RWPE2 (cell line): ENCODE measurements around the gene CD2AP.
"Not testable (repeated sequence)": the region's sequence is repeated elsewhere in the genome, so short reads cannot be mapped to it uniquely, and the experiment has no call there.

Source experiments
- ATAC-seq: fragments of 200-7000 bp; cut with Tn5 transposase; 3 replicates; pipeline ENCODE4 v1.9.1; 2021; ENCODE audit warnings: low read depth
- DNase-seq: peaks from one replicate; pipeline ENCODE4 v3.0.0-alpha.2; 2020; ENCODE audit warnings: low spot score
- H3K27ac ChIP-seq: fragments of 450-650 bp; 2 replicates; pipeline ENCODE4 v1.5.1; 2017; ENCODE audit warnings: mild to moderate bottlenecking; ENCODE audit not compliant: poor library complexity, severe bottlenecking
- H3K27me3 ChIP-seq: fragments of 250-450 bp; sonication (Bioruptor Pico); 2 replicates; pipeline ENCODE4 v1.5.1; 2021; ENCODE audit warnings: mild to moderate bottlenecking, moderate library complexity; ENCODE audit not compliant: insufficient read depth, poor library complexity, severe bottlenecking
- H3K36me3 ChIP-seq: fragments of 250-450 bp; sonication (Bioruptor Pico); 2 replicates; pipeline ENCODE4 v1.5.1; 2020; ENCODE audit warnings: low read depth, mild to moderate bottlenecking, moderate library complexity
- H3K4me1 ChIP-seq: fragments of 250-450 bp; sonication (Bioruptor Pico); 2 replicates; pipeline ENCODE4 v1.5.1; 2021; ENCODE audit warnings: mild to moderate bottlenecking, moderate library complexity; ENCODE audit not compliant: insufficient read depth, poor library complexity, severe bottlenecking
- H3K4me3 ChIP-seq: fragments of 250-450 bp; sonication (Bioruptor Pico); 2 replicates; pipeline ENCODE4 v1.5.1; 2021; ENCODE audit warnings: mild to moderate bottlenecking, moderate library complexity; ENCODE audit not compliant: severe bottlenecking
- H3K9me3 ChIP-seq: fragments of 250-450 bp; sonication (Bioruptor Pico); 2 replicates; pipeline ENCODE4 v1.5.1; 2021; ENCODE audit warnings: mild to moderate bottlenecking, moderate library complexity; ENCODE audit not compliant: severe bottlenecking
- TF ChIP-seq, protein P1 (sequence below): fragments of 450-650 bp; IDR thresholded peaks from one replicate; pipeline ENCODE4 v1.5.1; 2017; ENCODE audit warnings: mild to moderate bottlenecking, moderate library complexity; ENCODE audit not compliant: poor library complexity, severe bottlenecking

CD2AP gene

DNA sequence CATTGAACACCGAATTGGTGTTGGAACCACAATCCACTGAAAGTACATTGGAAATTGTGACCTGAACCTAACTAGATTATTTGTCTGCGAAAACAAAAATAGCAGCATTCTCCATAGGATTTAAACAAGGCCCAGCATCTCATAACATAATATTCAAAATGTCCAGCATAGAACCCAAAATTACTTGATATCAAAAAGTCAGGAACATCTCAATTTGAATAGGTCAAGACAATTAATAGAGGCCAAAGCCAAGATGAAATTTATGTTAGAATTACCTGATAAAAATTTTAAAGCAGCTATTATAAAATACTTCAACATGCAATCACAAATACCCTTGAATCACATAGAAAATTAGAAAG, 42.4 kb upstream of the CD2AP start:
- Histone ChIP-seq H3K27me3 (no peaks in the 10 kb centered on the region), H3K9me3 (no peaks in the 10 kb centered on the region), H3K4me1 (no peaks in the 10 kb centered on the region), H3K36me3 (no peaks in the 10 kb centered on the region), H3K4me3 (no peak overlapping the region), H3K27ac (no peak overlapping the region)
- ATAC-seq (no peak), DNase-seq (no peak)
- TF ChIP-seq, protein P1, sequence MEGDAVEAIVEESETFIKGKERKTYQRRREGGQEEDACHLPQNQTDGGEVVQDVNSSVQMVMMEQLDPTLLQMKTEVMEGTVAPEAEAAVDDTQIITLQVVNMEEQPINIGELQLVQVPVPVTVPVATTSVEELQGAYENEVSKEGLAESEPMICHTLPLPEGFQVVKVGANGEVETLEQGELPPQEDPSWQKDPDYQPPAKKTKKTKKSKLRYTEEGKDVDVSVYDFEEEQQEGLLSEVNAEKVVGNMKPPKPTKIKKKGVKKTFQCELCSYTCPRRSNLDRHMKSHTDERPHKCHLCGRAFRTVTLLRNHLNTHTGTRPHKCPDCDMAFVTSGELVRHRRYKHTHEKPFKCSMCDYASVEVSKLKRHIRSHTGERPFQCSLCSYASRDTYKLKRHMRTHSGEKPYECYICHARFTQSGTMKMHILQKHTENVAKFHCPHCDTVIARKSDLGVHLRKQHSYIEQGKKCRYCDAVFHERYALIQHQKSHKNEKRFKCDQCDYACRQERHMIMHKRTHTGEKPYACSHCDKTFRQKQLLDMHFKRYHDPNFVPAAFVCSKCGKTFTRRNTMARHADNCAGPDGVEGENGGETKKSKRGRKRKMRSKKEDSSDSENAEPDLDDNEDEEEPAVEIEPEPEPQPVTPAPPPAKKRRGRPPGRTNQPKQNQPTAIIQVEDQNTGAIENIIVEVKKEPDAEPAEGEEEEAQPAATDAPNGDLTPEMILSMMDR: no peak

DNA sequence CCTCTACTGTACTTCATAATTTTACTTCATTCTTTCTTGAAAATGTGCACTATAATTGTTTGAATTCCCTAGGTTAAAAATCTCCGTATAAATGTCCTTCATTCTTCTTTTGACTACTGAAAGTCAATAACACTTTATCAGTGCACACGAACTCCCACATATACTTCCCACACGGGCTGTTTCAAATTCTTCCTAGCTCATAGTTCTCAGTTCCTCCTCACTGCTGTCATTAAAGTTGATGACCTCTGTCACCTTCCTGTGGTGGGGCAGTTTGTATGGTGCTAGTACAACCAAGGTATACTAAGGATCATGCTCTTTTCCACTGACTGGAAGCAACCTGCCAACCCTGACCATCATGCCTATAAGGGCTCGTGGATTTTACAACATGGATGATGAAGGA, 40.0 kb upstream of the CD2AP start:
- no peaks in the 10 kb centered on the region for H3K27me3 ChIP-seq
- no peaks in the 10 kb centered on the region for H3K36me3 ChIP-seq
- H3K9me3 ChIP-seq: no peaks in the 10 kb centered on the region
- DNase-seq: no peak
- TF ChIP-seq, protein P1: no peak
- no peak overlapping the region for H3K4me3 ChIP-seq
- no peak overlapping the region for H3K27ac ChIP-seq
- no peak for ATAC-seq
- H3K4me1 ChIP-seq: no peaks in the 10 kb centered on the region

DNA sequence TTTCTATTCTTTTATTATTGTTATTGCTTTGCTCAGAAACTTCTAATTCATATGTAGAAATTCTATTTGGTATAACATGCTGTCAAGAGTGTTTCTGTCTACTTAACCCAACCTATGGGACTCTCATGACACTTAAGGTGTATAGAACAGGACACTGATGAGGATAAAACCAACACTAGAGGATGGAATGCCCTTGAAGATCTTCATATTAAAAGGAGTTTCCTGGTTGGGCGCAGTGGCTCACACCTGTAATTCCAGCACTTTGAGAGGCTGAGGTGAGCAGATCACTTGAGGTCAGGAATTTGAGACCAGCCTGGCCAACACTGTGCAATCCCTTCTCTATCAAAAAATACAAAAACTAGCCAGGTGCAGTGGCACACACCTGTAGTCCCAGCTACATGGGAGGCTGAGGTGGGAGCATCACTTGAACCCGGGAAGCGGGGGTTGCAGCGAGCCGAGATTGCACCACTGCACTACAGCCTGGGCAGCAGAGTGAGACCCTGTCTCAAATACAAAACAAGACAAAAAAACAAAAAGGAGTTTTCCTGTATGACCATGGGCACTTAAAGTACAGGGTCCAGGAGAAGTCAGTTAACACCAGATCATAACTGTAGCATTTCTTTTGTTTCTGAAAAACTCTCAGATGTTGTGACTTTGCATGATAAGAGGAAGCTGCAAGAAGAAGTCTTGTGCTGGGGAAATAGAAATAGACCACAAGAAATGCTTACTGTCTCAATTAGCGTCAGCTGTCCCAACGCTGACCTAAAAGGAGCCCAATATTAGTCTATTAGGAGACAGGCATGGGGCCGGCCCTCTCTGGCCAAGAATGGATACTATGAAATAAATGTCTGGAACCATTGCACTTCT, 38.9 kb upstream of the CD2AP start:
- ATAC-seq: no peak
- no peaks in the 10 kb centered on the region for H3K4me1 ChIP-seq
- H3K4me3 ChIP-seq: no peak overlapping the region
- no peak overlapping the region for H3K27ac ChIP-seq
- H3K27me3 ChIP-seq: no peaks in the 10 kb centered on the region
- no peaks in the 10 kb centered on the region for H3K9me3 ChIP-seq
- no peaks in the 10 kb centered on the region for H3K36me3 ChIP-seq
- no peak for DNase-seq
- TF ChIP-seq, protein P1: no peak

DNA sequence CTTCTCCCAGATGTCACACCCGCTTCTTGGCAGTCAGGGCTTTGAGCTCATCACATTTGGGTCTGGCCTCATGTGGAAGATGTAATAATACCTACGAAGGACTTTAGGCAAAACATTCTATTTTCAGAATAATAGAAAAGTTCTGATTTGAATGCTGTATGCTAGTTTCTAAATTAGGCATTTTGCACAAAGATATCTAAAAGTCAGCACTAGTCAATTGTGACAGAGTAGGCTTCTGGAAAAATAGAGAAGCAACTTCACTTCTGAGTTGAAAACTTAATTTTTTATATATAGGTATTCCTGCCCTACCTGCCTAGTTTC, 38.3 kb upstream of the CD2AP start:
- ATAC-seq (no peak), DNase-seq (no peak)
- H3K27me3 ChIP-seq: no peaks in the 10 kb centered on the region
- no peaks in the 10 kb centered on the region for H3K36me3 ChIP-seq
- TF ChIP-seq, protein P1: no peak
- H3K4me3 ChIP-seq: no peak overlapping the region
- H3K9me3 ChIP-seq: no peaks in the 10 kb centered on the region
- H3K27ac ChIP-seq: no peak overlapping the region
- H3K4me1 ChIP-seq: no peaks in the 10 kb centered on the region

DNA sequence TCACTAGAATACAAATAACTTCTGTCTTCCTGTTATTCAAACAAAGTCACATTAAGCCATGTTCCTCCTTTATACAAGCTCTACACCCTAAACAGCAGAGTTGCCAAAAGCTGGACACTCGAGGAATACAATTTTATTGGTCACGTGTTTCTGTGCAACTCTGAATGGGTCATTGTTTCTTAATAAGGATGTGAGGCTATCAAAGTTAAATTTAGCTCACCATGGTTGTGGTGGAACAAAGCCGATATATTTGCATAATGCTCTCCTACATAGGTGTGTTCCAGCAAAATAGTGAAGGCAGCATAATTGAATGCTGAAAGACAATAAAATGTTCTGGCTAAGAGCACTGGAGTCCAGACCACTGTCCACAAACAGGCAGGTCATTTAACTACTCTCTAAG, 36.9 kb upstream of the CD2AP start:
- ATAC-seq (no peak), DNase-seq (no peak)
- Histone ChIP-seq H3K27me3 (no peaks in the 10 kb centered on the region), H3K4me3 (no peak overlapping the region), H3K9me3 (no peaks in the 10 kb centered on the region), H3K36me3 (no peaks in the 10 kb centered on the region), H3K27ac (no peak overlapping the region), H3K4me1 (no peaks in the 10 kb centered on the region)
- TF ChIP-seq, protein P1: no peak

DNA sequence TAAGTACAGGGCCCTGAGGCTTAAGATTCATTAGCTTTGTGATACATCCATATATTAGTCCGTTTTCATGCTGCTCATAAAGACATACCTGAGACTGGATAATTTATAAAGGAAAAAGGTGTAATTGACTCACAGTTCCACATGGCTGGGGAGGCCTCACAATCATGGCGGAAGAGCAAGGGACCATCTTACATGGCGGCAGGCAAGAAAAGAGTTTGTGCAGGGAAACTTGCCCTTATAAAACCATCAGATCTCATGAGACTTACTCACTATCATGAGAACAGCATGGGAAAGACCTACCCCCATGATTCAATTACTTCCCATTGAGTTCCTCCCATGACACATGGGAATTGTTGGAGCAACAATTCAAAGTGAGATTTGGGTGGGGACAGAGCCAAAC, 32.6 kb upstream of the CD2AP start:
- not testable (repeated sequence) for H3K27me3 ChIP-seq, ATAC-seq, H3K4me3 ChIP-seq, H3K9me3 ChIP-seq, DNase-seq, H3K4me1 ChIP-seq, H3K27ac ChIP-seq, H3K36me3 ChIP-seq
